Type B pancreatic cell (in vitro differentiated cells): ENCODE results near the gene MCF2L. TPM values are rescaled to one million over a fixed set of nuclear protein-coding genes. Genes with fewer than 3 reads are reported as not detected.

Source experiments
- DNase-seq: peaks from one replicate; pipeline ENCODE4 v3.0.0; 2021; ENCODE audit warnings: mixed read lengths; ENCODE audit not compliant: unreplicated experiment; ENCODE audit errors: extremely low spot score
- H3K27ac Mint-ChIP-seq: 2 replicates; pipeline ENCODE4 v1.8.0; 2021; ENCODE audit warnings: mild to moderate bottlenecking, mixed read lengths
- H3K27me3 Mint-ChIP-seq: 2 replicates; pipeline ENCODE4 v1.8.0; 2021; ENCODE audit warnings: mixed read lengths
- H3K36me3 Mint-ChIP-seq: 2 replicates; pipeline ENCODE4 v1.8.0; 2021; ENCODE audit warnings: mixed read lengths
- H3K4me1 Mint-ChIP-seq: one replicate; pipeline ENCODE4 v1.8.0; 2021; ENCODE audit warnings: mixed read lengths; ENCODE audit not compliant: unreplicated experiment
- H3K4me3 Mint-ChIP-seq: 2 replicates; pipeline ENCODE4 v1.8.0; 2021; ENCODE audit warnings: mild to moderate bottlenecking, mixed read lengths
- H3K9me3 Mint-ChIP-seq: 2 replicates; pipeline ENCODE4 v1.8.0; 2021; ENCODE audit warnings: mixed read lengths
- total RNA-seq: library from RNA; stranded (reverse); gene quantifications from 2 replicates; pipeline ENCODE4 v1.2.1, GENCODE V29; 2021; ENCODE audit warnings: low replicate concordance
- TF ChIP-seq, protein P1 (sequence below): fragments of 200-600 bp; sonication (generic); conservative IDR thresholded peaks from 2 replicates; pipeline ENCODE4 v1.5.0; 2021; ENCODE audit warnings: antibody characterized with exemption, mild to moderate bottlenecking

The MCF2L gene
- total RNA-seq, 1 donor from 2014 or later, result 46.9 TPM

DNA sequence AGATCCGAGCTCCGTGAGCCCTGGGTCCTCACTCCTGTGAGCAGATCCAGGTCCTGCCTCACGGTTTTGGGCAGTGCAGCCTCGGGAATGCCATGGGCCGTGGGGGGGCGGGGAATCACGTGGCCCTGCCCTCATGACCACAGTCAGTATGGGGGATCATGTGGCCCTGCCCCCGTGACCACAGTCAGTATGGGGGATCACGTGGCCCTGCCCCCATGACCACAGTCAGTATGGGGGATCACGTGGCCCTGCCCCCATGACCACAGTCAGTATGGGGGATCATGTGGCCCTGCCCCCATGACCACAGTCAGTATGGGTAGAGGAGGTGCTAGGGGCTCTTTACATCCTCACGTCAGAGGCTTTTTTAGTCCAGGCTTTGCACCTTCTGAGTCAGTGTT, 72.3 kb downstream of the MCF2L start:
- no peak for DNase-seq
- Mint-ChIP-seq H3K9me3 (no peaks in the 10 kb centered on the region), H3K4me1 (no peaks in the 10 kb centered on the region), H3K4me3 (no peak overlapping the region), H3K27ac (no peak overlapping the region), H3K27me3 (no peaks in the 10 kb centered on the region), H3K36me3 (peaks cover 8% of the 10 kb centered on the region)
- TF ChIP-seq, protein P1, sequence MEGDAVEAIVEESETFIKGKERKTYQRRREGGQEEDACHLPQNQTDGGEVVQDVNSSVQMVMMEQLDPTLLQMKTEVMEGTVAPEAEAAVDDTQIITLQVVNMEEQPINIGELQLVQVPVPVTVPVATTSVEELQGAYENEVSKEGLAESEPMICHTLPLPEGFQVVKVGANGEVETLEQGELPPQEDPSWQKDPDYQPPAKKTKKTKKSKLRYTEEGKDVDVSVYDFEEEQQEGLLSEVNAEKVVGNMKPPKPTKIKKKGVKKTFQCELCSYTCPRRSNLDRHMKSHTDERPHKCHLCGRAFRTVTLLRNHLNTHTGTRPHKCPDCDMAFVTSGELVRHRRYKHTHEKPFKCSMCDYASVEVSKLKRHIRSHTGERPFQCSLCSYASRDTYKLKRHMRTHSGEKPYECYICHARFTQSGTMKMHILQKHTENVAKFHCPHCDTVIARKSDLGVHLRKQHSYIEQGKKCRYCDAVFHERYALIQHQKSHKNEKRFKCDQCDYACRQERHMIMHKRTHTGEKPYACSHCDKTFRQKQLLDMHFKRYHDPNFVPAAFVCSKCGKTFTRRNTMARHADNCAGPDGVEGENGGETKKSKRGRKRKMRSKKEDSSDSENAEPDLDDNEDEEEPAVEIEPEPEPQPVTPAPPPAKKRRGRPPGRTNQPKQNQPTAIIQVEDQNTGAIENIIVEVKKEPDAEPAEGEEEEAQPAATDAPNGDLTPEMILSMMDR, result no peak

DNA sequence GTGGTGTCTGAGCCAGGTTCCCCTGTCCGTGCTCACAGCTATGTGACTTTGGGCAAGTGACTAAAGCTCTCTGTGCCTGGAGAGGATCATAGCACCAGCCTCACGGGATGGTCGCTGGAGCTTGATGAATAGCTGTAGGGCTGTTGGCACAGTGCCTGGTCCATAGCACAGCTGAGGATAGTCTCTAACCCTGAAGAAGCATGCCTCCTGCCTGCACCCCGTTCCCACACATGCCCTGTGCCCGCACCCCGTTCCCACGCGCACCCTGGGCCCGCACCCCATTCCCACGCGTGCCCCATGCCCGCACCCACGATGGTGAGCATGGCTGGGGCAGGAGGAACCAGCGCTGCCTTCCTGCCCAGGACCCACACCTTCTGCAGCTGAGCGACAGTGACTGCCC, 72.9 kb downstream of the MCF2L start:
- Mint-ChIP-seq H3K4me3 (no peak overlapping the region), H3K9me3 (no peaks in the 10 kb centered on the region), H3K36me3 (peaks cover 8% of the 10 kb centered on the region), H3K27me3 (no peaks in the 10 kb centered on the region), H3K27ac (no peak overlapping the region), H3K4me1 (no peaks in the 10 kb centered on the region)
- TF ChIP-seq, protein P1, result no peak
- no peak for DNase-seq

DNA sequence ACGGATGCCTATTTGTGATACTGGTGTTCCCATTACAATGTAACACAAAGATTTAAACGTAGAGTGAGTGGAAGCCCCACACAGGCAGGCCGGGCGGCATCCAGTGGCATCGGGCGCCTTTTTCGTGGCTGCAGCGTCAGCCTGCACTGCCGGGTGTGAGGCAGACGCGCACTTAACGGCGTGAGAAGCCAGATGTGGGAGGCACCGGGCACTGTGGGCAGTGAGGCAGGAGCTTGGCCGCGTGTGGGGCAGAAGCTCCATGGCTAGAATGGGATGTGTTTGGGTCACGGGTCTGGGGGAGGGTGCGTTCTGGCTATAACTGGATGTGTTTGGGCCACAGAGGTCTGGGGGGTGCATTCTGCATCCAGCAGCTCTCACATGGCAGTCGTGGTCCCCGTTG, 73.4 kb downstream of the MCF2L start:
- no peak overlapping the region for H3K27ac Mint-ChIP-seq
- DNase-seq, result no peak
- H3K36me3 Mint-ChIP-seq, result peaks cover 8% of the 10 kb centered on the region
- H3K27me3 Mint-ChIP-seq, result no peaks in the 10 kb centered on the region
- H3K9me3 Mint-ChIP-seq, result no peaks in the 10 kb centered on the region
- no peaks in the 10 kb centered on the region for H3K4me1 Mint-ChIP-seq
- TF ChIP-seq, protein P1, result no peak
- no peak overlapping the region for H3K4me3 Mint-ChIP-seq

DNA sequence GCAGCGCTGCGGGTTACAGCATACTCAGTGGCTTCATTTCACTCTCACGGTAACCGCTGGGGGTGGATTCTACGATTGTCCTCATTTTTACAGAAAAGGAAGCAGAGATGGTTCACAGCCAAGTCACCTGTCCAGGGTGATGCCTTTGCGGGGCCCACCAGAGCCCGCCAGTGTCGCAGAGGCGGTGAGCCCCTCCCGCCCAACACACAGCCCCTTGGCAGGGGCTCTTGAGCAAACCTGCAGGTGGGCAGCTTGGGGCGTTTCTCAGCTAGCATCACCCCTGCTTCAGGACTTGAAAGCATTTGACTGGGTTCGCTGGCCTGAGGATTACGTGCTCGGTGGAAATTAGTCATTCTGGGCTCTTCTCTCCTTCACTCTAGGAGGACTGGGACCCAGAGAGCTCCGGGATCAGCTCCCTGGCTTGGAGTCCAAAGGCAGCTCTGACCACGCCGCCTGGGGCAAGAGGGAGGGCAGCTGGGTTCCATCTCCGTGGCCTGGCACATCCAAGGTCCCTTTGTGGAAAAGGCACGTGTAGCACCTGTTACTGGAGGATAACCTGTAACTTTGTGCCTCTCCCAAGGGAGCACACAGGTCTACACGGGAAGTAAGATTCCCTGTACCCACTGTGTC, 74.1 kb downstream of the MCF2L start:
- no peak overlapping the region for H3K27ac Mint-ChIP-seq
- peaks cover 7% of the 10 kb centered on the region for H3K36me3 Mint-ChIP-seq
- H3K4me1 Mint-ChIP-seq, result no peaks in the 10 kb centered on the region
- H3K27me3 Mint-ChIP-seq, result no peaks in the 10 kb centered on the region
- TF ChIP-seq, protein P1, result no peak
- H3K4me3 Mint-ChIP-seq, result no peak overlapping the region
- DNase-seq, result no peak
- H3K9me3 Mint-ChIP-seq, result no peaks in the 10 kb centered on the region

DNA sequence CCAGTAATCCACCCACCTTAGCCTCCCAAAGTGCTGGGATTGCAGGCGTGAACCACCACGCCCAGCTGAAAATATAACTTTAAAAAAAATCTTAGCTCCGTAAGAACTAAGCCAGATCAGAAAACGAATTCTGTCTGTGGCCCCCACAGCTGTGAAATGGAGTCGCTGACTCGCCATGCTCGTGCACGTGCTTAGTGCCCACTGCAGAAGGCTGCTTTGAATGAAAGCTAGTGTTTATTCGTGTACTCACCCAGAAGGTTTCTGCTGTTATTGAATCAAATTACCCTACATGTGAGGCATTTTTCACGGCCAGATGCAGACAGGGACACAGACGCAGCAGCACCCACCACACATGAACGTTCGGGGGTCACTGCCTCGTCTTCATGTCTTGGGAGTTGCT, 74.9 kb downstream of the MCF2L start:
- Mint-ChIP-seq H3K4me1 (no peaks in the 10 kb centered on the region), H3K27me3 (no peaks in the 10 kb centered on the region), H3K4me3 (no peak overlapping the region), H3K9me3 (no peaks in the 10 kb centered on the region), H3K36me3 (peaks cover 7% of the 10 kb centered on the region), H3K27ac (no peak overlapping the region)
- no peak for DNase-seq
- TF ChIP-seq, protein P1, result no peak
